HL-60 (cell line): ENCODE data around the gene POPDC3.

ENCODE experiments used
- GABPA ChIP-seq: IDR thresholded peaks from 2 replicates; pipeline ENCODE4 v1.6.1; 2012; ENCODE audit warnings: low read depth
- POLR2AphosphoS5 ChIP-seq: IDR thresholded peaks from 2 replicates; pipeline ENCODE4 v1.6.1; 2012; ENCODE audit warnings: low read depth
- SPI1 ChIP-seq: IDR thresholded peaks from 2 replicates; pipeline ENCODE4 v1.6.1; 2012; ENCODE audit warnings: low read depth, mild to moderate bottlenecking, borderline replicate concordance
- TF ChIP-seq, protein P1 (sequence below): IDR thresholded peaks from one replicate; pipeline ENCODE4 v1.5.1; 2011; ENCODE audit warnings: low read length, control low read depth, inconsistent platforms; ENCODE audit not compliant: insufficient read depth

DNA sequence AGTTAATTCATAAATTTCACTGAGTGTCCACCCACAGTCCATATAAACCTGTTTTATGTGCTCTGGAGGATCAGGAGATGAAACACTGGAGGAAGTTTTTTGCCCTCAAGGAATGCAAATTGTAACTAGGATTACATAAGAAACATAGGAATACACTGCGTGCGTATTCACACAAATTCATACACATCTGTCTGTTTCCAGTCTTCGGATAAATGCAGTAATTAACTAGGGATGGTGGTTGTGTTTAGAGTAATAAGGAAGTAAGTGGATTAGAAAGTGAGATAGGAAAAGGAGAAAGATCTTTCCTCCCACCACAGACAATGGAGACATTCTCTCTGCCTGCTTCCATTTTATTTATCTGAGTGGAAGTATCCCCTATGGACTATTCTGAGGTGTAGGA, 35.7 kb upstream of the POPDC3 start:
- TF ChIP-seq, protein P1, sequence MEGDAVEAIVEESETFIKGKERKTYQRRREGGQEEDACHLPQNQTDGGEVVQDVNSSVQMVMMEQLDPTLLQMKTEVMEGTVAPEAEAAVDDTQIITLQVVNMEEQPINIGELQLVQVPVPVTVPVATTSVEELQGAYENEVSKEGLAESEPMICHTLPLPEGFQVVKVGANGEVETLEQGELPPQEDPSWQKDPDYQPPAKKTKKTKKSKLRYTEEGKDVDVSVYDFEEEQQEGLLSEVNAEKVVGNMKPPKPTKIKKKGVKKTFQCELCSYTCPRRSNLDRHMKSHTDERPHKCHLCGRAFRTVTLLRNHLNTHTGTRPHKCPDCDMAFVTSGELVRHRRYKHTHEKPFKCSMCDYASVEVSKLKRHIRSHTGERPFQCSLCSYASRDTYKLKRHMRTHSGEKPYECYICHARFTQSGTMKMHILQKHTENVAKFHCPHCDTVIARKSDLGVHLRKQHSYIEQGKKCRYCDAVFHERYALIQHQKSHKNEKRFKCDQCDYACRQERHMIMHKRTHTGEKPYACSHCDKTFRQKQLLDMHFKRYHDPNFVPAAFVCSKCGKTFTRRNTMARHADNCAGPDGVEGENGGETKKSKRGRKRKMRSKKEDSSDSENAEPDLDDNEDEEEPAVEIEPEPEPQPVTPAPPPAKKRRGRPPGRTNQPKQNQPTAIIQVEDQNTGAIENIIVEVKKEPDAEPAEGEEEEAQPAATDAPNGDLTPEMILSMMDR = no peak
- TF ChIP-seq POLR2AphosphoS5 (no peak), GABPA (no peak), SPI1 (no peak)
